Fibroblast of pulmonary artery (primary cell): Measurements from ENCODE around the gene DOK3.

Experiments
- DNase-seq: peaks from one replicate; pipeline ENCODE4 v3.0.0-alpha.2; 2010; ENCODE audit warnings: low read depth
- H3K4me3 ChIP-seq: replicated peaks from 2 replicates; pipeline ENCODE4 v1.5.1; 2011; ENCODE audit warnings: low read depth, mild to moderate bottlenecking, control low read depth, low read length, moderate library complexity
- TF ChIP-seq, protein P1 (sequence below): IDR thresholded peaks from 2 replicates; pipeline ENCODE4 v1.5.1; 2011; ENCODE audit warnings: mild to moderate bottlenecking, control low read depth, low read length, inconsistent platforms; ENCODE audit errors: missing control alignments

DOK3 gene

DNA sequence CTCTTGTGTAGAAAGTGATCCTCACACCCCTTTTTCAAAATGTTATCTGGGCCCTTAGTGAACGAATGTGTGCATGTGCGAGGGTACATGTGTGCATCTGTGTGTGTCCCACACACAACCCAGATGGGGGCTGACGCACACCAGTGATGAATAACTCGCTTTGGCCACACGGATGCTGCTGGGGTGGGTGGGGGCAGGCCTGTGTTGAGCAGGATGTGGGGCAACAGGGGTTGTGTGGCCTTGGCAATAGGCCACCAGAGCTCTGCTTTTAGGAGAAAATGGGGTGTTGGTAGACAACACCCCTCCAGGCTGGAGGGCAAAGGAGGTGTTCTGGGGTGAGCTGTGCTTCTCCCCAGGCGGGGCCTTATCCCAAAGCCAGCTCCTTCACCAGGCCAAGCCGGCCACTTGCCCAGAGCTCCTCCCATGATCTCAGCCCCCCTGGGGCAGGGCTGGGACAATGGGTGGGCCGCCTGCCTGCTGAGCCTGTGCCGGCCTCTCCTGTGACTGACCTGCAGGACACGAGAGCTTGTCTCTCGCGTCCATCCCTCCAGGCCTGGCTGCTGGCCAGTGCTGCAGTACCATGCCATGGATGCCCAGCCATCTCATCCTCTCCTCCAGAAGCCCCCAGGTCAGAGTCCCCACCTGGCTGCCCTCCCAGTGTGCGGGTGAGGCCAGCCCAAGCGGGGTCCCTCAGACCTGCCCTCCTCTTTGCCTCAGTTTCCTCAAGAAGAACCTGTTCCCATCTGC, 37.8 kb downstream of the DOK3 start:
- TF ChIP-seq, protein P1, sequence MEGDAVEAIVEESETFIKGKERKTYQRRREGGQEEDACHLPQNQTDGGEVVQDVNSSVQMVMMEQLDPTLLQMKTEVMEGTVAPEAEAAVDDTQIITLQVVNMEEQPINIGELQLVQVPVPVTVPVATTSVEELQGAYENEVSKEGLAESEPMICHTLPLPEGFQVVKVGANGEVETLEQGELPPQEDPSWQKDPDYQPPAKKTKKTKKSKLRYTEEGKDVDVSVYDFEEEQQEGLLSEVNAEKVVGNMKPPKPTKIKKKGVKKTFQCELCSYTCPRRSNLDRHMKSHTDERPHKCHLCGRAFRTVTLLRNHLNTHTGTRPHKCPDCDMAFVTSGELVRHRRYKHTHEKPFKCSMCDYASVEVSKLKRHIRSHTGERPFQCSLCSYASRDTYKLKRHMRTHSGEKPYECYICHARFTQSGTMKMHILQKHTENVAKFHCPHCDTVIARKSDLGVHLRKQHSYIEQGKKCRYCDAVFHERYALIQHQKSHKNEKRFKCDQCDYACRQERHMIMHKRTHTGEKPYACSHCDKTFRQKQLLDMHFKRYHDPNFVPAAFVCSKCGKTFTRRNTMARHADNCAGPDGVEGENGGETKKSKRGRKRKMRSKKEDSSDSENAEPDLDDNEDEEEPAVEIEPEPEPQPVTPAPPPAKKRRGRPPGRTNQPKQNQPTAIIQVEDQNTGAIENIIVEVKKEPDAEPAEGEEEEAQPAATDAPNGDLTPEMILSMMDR: no peak
- DNase-seq: peak; percentile 57
- peak overlapping the region; percentile 77 for H3K4me3 ChIP-seq

DNA sequence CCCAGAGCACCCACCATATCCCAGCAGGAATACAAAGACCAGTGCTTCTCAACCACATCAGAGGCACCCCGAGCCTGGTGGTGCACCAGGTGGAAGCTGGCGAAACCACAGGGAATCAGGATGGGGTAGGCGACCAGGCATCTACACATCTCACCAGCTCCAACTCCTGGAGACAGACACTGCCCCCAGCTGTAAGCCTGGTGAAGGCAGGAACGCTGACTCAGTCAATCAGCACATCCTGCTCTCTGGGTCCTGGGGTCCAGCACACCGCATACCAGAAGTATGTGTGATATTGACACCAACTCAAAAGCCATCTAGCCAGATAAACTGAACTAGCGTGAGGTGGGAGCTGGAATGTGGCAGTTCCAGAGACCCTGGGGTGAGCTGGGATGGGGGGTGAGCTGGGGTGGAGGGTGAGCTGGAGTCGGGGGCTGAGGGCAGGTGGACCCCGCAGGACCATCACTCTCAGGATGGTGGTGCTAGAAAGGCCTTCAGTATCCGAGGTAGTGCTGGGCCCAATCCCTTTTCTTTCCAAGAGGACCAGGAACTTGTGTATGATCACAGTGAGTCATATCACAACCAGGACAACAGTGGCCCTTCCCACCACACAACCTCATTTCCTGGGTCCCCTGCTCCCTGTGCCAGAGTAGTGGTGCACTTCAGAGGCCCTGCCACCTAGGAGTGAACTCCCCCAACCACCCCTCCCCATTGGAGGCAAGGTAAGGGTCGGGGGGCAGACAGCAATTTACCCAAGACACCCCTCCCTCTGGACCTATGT, 38.7 kb downstream of the DOK3 start:
- no peak for DNase-seq
- H3K4me3 ChIP-seq: peak overlapping the region; percentile 77
- TF ChIP-seq, protein P1: no peak

DNA sequence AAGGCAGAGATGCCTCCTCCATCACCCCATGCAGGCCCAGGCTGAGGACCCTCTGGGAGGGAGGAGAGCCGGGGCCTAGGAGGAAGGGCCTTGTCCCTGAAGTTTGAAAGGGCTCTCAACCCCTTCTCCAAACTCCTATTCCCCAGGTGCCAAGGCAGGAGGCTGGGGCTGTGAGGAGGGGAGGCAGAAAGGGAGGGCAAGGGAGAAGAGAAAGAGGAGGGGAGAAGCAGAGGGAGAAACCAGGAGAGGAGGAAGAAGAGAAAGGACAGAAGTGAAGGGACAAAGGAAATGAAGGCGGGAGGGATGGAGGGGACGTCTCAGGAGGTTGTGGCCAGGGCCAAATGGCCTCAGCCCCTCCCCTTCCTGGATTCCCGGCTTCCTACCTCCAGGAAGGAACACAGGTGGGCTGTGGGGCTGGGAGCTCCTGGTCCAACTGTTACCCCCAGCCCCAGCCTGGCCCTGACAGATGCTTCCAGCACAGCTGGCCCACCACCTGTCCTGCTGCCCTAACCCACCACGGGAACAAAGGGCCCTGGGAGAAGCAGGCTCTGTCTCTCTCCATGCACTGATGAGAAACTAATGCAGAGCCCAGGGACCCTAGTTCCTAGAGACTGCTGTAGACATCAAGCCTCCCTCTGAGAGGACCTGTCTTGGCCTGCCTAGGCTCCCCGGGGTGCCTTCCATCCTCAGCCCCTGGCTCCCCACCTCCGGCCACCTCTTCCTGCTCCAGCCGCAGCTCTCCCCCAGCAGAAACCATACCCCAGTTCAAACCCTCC, 39.7 kb downstream of the DOK3 start:
- H3K4me3 ChIP-seq: no peak overlapping the region
- no peak for DNase-seq
- TF ChIP-seq, protein P1: no peak

DNA sequence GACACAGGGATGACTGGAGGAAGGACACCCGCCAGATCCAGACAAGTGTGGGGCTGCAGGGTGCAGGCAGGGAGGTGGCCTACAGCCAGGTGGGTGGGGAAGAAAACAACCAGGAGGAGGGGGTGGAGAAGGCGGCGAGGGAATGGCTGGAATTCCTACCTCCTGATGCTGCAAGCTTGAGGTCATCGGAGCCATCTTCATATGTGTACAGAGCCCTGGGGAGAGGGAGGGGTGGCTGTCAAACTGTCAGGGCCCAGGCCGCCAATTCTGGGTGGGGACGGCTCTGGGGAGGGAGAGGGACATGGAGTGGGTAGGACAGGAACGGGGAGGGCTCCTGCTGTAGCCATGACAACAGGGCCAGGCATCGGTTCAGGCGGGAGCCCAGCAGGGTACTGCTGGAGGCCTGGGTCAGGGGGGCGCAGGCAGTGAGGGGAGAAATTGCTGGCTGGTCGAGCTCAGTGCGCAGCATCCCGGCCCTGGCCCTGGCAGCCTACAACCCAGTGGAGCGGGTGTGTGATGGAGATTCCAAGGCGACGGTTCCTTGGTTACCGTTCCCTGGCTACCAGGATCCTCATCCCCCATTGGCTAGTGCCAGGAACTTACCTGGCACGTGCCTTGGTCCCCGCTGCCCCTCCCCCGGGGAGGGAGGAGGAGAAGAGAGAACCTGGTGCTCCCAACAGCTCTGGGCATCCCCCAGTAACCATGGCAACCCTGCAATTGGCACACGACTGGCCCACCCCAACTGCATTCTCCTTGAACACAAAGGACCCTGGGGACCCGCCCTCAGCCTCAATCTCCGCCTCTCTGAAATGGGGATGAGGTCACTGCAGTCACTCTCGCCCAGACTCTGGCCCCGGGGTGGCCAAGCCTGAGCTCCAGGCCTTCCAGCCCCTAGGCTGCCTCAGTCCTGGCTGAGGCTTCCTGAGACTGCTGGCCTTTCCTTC, 40.7 kb downstream of the DOK3 start:
- TF ChIP-seq, protein P1: no peak
- no peak overlapping the region for H3K4me3 ChIP-seq
- DNase-seq: no peak

DNA sequence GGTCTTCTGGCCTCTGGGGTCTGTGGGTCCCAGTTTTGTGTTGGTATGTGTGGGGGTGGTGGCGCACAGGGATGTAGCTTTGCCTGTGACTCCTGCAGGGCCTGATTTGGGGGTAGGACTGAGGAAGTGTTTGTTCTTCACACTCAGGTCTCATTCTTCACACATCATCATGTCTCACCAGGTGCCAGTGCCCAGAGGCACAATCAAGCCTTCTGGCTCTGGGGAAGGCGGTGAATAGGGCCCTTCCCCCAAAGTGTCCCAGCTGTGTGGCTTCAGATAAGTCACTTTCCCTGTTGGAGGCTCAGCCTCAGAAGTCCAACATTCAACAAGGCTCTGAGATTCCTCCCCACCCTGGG, 41.3 kb downstream of the DOK3 start:
- TF ChIP-seq, protein P1: no peak
- no peak for DNase-seq
- no peak overlapping the region for H3K4me3 ChIP-seq

DNA sequence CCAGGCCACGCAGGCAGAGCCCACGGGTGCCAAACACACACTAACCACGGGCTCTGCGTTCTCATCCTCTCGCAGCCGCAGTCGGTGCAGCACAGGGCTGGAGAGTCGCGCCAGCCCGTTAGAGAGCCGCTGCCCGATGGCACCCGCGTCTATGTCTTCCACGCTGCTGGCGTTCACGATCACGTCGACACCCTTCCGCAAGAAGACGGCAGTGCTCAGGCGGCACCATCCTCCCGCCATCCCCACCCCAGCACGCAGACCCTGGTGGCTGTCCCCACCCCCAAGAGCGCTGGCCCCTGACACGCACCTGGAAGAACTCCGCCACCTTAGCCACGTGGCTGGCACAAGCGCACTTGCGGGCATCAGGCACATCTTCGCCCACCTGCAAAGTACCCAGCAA, 42.2 kb downstream of the DOK3 start:
- H3K4me3 ChIP-seq: no peak overlapping the region
- DNase-seq: no peak
- TF ChIP-seq, protein P1: no peak
